Natural killer cell treated with Interleukin-12 subunit alpha and Interleukin-12 subunit beta and Interleukin-15 and Interleukin-18, amount 100 ng/mL, for 72 hours (primary cell): ENCODE measurements around the gene MADD. TPM values are rescaled to one million over a fixed set of nuclear protein-coding genes. Genes with fewer than 3 reads are reported as not detected.

Experiments
- ATAC-seq, 2 donors: fragments of 150-1000 bp; cut with Tn5 transposase in 1 of 2; sonication (Bioruptor Pico), chemical (Tn5 transposase) in 1 of 2; 2 replicates each; pipeline ENCODE4 v1.10.0; 2021
- DNase-seq: peaks from one replicate; pipeline ENCODE4 v3.0.0; 2022; ENCODE audit warnings: low spot score
- H3K27ac Mint-ChIP-seq, 2 donors: 1 replicate in 1 of 2; 2 replicates in 1 of 2; pipeline ENCODE4 v1.8.0; 2022; ENCODE audit warnings: mixed read lengths in 2 of 2, mild to moderate bottlenecking in 1 of 2, moderate library complexity in 1 of 2
- H3K27me3 Mint-ChIP-seq, 2 donors: 1 replicate in 1 of 2; 2 replicates in 1 of 2; pipeline ENCODE4 v1.8.0; 2022; ENCODE audit warnings: mixed read lengths in 2 of 2
- H3K36me3 Mint-ChIP-seq: one replicate; pipeline ENCODE4 v1.8.0; 2022; ENCODE audit warnings: mixed read lengths
- H3K4me1 Mint-ChIP-seq, 2 donors: 1 replicate in 1 of 2; 2 replicates in 1 of 2; pipeline ENCODE4 v1.8.0; 2022; ENCODE audit warnings: low read depth in 2 of 2, mixed read lengths in 2 of 2, mild to moderate bottlenecking in 1 of 2
- H3K4me3 Mint-ChIP-seq: one replicate; pipeline ENCODE4 v1.8.0; 2022; ENCODE audit warnings: mixed read lengths
- H3K9me3 Mint-ChIP-seq: 2 replicates; pipeline ENCODE4 v1.8.0; 2022; ENCODE audit warnings: mixed read lengths
- total RNA-seq, 2 donors: library from RNA; stranded (reverse); gene quantifications; one replicate each; pipeline ENCODE4 v1.2.3, GENCODE V29; 2022

The MADD gene
- total RNA-seq, 2 donors from 2014 or later: 94.1 to 120 TPM

DNA sequence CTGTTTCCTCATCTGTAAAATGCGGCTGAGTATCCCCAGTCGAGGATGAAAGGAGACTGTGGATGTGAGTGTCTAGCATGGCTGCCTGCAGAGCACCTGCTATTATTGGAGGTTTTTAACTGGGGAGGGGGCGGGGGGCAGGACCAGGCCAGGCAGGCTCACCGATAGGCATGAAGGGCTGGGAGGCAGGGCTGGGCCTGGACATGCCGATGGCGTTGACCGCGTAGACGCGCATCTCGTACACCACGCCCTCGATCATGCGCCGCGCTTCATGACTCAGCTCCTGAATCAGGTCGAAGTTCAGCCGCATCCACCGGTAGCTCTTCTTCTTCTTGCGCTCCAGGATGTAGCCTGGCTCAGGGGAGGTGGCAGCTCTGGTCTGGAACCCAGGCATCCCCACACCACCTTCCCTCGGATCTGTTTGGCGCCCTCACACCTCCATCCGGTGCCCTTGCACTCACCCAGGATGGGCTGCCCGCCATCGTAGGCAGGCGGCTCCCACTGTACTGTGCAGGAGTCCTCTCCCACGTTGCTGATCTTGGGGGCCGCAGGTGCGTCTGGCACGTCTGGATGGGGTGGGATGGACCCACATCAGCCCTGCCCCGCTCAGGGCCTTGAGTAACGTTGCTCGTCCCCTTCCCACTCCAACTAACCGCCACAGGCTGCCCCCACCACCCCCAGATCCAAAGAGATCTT lies 67.4 kb downstream of the MADD start:
- ATAC-seq: no peak
- Mint-ChIP-seq H3K36me3 (no peaks in the 10 kb centered on the region), H3K9me3 (no peaks in the 10 kb centered on the region)

DNA sequence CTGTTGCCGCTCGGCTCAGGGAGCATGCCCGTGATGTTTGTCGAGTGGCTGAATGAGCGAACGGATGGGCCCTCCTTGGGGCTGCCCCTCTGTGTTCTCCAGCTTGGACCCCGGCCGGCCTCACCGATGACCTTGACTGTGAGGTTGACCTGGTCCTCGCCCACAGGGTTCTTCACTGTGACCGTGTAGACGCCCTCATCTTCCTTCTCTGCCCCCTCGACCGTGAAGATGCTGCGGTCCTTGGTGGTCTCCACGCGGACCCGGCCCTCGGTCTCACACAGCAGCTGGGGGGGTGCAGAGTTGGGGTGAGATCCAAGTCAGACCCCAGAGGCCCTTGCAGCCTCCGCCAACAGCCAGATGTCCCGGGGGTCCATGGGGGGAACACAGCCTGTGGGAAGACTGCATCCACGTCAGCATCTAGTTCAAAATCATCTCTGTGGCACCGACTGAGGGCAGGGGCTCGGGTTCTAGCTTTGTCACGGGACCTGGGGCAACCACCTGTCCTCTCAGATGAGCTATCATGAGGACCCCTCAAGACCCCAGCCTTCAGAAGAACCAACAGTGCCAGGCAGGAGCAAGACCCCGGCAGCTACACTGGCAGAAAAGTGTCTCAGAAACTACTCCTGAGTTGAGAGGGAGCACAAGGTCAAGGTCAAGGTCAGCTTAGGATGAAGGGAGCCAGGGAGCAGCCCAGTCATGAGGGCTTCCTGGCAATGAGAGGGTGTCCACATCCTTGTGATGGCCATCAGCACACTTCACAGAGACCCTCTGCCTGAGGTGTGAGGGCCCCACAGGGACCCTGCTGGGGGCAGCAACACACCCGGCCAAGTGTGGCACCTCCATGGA lies 68.7 kb downstream of the MADD start:
- Mint-ChIP-seq H3K9me3 (no peaks in the 10 kb centered on the region), H3K36me3 (no peaks in the 10 kb centered on the region), H3K4me3 (no peak overlapping the region), H3K27me3 (peaks cover 0 to under 1% of the 10 kb centered on the region in 2 donors), H3K27ac (no peak overlapping the region), H3K4me1 (peaks cover 0 to 2% of the 10 kb centered on the region in 2 donors)
- no peak for ATAC-seq
- DNase-seq: peak; percentile 57

More for the DNA sequence above, 67.4 kb downstream of the MADD start:
- Mint-ChIP-seq H3K4me1 (no peaks in the 10 kb centered on the region), H3K4me3 (no peak overlapping the region), H3K27ac (peak overlapping the region in 1 of 2 donors; percentile 47), H3K27me3 (no peaks in the 10 kb centered on the region)
- no peak for DNase-seq

DNA sequence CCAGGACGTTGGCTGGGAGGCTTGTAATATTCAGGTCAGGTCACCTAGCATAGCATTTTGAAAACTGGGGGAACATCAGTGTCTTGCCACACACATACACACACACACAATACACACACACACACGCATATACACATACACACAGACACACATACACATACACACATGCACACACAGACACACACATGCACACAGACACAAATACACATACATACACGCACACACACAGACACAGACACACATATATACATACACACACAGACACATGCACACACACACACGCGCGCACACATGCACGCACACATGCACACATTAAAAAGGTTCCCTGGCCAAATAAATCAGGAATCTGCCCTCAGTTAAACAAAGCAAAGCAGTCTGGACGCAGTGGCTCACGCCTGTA lies 70.1 kb downstream of the MADD start:
- no peaks in the 10 kb centered on the region for H3K36me3 Mint-ChIP-seq
- H3K4me1 Mint-ChIP-seq: peaks cover 0 to 3% of the 10 kb centered on the region in 2 donors
- no peak overlapping the region for H3K4me3 Mint-ChIP-seq
- H3K27me3 Mint-ChIP-seq: peaks cover 0 to 2% of the 10 kb centered on the region in 2 donors
- H3K9me3 Mint-ChIP-seq: no peaks in the 10 kb centered on the region
- ATAC-seq (no peak), DNase-seq (no peak)
- no peak overlapping the region for H3K27ac Mint-ChIP-seq

DNA sequence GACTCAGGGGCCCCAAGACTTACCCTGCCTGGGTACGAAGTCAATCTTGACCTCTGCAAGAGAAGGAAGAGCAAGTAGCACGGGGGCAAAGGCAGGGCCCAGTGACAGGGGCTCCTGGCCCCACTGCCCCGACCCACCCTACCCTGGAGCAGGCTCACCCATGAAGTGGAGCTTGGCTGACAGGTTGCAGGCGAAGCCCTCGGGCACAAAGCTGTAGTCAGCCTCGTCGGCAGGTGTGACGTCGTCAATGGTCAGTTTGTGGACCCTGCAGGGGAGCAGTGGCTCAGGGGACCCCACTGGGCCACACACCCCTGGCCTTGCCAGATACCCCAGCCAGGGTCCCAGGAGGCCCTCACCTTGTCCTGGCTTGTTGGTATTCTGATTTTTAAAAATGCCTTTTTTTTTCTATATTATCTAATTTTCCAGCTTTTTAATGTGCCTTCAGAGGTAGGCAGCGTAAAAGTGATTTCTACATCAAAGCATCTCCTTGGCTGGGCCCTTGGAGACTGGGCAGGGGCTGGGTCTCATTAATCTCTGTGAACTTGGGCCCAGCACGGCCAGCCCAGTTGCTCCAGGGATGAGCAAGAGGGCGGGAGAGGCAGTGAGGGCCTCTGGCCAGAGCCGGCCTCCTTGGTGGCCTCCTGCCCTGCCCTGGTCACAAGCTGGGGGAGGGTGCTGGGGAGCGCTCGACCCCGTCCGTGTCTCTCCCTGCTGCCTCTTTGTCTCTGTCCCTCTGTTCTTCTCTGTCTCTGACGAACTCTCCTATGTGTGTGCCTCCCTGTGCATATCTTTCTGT lies 71.2 kb downstream of the MADD start:
- no peak overlapping the region for H3K27ac Mint-ChIP-seq
- H3K27me3 Mint-ChIP-seq: peaks cover 0 to 2% of the 10 kb centered on the region in 2 donors
- DNase-seq (no peak), ATAC-seq (no peak)
- H3K36me3 Mint-ChIP-seq: no peaks in the 10 kb centered on the region
- H3K4me1 Mint-ChIP-seq: peaks cover 0 to 3% of the 10 kb centered on the region in 2 donors
- no peak overlapping the region for H3K4me3 Mint-ChIP-seq
- no peaks in the 10 kb centered on the region for H3K9me3 Mint-ChIP-seq

DNA sequence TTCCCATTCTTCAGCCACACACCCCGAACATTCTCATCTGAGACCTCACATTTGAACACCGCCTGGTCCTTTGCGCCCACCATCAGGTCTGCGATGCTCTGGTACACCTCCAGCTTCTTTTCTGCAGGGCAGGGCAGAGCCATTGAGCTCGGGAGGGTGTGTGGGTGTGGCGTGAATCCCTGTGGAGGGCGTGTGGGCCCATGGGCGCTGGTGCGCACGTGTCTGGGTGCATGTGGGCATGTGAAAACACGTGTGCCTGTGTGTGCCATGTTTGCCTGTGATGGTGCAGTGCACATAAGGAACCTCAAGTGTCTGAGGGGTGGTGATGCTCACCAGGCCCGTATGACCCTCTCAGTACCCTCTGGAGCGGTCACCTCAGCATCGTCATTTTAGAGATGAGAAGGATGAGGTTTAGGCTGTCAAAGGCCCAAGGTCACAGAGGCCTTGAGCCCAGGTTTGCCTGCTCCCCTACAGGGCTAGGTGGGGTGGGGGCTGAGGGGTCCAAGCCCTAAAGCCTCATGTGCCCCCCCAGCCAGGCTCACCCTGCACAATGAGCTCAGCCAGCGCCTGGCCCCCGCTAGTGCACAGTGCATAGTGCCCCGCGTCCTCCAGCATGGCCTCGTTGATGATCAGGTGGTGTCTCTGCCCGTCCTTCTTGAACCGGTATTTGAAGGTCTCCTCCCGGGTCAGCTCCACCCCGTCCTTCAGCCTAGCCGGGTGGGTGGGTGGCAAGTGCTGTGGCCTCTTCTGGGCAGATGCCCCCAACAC lies 72.3 kb downstream of the MADD start:
- H3K27ac Mint-ChIP-seq: no peak overlapping the region

DNA sequence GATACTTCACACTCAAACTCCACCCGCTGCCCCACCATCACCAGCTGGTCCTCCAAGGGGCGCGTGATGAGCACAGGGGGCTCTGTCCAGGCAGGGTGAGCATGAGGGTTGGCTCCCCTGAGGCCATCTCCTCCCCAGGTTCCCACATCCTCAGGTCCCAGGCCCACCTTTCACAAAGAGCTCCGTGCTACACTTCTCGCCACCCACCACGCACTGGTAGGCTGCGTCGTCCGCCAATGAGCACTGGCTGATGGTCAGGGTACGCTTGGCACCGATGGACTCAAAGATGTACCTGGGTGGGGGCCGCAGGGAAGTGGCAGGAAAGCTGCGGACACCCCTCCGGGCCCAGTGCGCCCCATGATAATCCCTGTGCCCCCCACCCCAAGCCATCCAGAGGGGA lies 72.9 kb downstream of the MADD start:
- Mint-ChIP-seq H3K36me3 (no peaks in the 10 kb centered on the region), H3K4me1 (peaks cover 0 to 3% of the 10 kb centered on the region in 2 donors), H3K4me3 (no peak overlapping the region), H3K9me3 (no peaks in the 10 kb centered on the region), H3K27ac (no peak overlapping the region), H3K27me3 (peaks cover 0 to 2% of the 10 kb centered on the region in 2 donors)
- ATAC-seq (no peak), DNase-seq (no peak)

More for the DNA sequence above, 72.3 kb downstream of the MADD start:
- Mint-ChIP-seq H3K36me3 (no peaks in the 10 kb centered on the region), H3K9me3 (no peaks in the 10 kb centered on the region), H3K4me3 (no peak overlapping the region), H3K4me1 (peaks cover 0 to 3% of the 10 kb centered on the region in 2 donors), H3K27me3 (peaks cover 0 to 2% of the 10 kb centered on the region in 2 donors)
- ATAC-seq (no peak), DNase-seq (no peak)

DNA sequence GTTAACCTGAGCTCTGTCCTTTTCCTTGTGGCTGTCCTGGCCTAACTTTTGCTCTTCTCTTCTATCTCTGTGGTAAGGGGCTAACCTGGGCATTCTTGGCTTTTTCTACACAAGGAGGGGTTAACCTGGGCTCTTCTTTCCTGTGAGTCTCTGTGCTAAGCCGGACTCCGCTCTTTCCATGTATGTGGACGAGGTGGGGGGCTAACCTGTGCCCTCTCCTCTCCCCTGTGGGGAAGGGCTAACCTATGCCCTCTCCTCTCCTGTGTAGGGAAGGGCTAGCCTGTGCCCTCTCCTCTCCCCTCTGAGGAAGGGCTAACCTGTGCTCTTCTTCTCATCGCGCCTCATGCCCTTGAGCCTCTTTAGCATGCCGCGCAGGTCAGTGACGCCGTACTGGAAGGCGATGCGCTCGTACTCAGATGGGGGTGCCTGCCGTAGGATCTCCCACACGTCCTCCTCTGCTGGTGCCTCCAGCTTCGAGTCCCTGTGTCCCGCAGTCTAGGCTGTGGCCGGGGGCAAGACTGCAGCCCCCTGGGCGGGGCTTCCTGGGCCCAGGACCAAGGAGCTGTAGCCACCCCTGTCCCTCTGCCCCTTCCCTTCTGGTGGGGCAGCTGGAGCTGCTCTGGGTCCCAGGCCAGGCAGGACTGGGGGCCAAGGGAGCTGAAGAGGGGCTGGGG lies 76.1 kb downstream of the MADD start:
- H3K27me3 Mint-ChIP-seq: peaks cover 0 to 2% of the 10 kb centered on the region in 2 donors
- no peak overlapping the region for H3K4me3 Mint-ChIP-seq
- DNase-seq (no peak), ATAC-seq (no peak)
- peaks cover 0 to 3% of the 10 kb centered on the region in 2 donors for H3K4me1 Mint-ChIP-seq
- no peak overlapping the region for H3K27ac Mint-ChIP-seq
- H3K36me3 Mint-ChIP-seq: no peaks in the 10 kb centered on the region
- H3K9me3 Mint-ChIP-seq: no peaks in the 10 kb centered on the region

DNA sequence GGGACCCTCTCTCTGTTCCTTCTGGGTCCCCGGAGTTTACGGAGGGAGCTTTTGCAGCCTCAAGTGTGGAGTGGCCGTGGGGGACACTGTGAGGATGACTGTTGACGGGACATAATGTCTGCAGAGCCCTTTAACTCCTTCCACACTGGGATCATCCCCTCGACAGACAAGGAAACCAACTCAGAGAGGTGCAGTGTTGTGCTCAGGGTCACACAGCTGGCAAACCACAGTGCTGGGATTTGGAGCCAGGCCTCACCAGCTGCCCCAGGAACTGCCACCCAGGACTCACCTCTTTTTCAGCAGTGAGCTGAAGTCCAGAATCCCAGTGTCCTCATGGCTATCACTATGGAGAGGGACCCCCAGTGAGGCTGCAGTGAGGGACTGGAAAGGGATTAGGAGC lies 77.2 kb downstream of the MADD start:
- peaks cover 0 to 3% of the 10 kb centered on the region in 2 donors for H3K4me1 Mint-ChIP-seq
- peaks cover 0 to 2% of the 10 kb centered on the region in 2 donors for H3K27me3 Mint-ChIP-seq
- no peaks in the 10 kb centered on the region for H3K9me3 Mint-ChIP-seq
- ATAC-seq: no peak
- no peak overlapping the region for H3K4me3 Mint-ChIP-seq
- no peak for DNase-seq
- no peak overlapping the region for H3K27ac Mint-ChIP-seq
- no peaks in the 10 kb centered on the region for H3K36me3 Mint-ChIP-seq

DNA sequence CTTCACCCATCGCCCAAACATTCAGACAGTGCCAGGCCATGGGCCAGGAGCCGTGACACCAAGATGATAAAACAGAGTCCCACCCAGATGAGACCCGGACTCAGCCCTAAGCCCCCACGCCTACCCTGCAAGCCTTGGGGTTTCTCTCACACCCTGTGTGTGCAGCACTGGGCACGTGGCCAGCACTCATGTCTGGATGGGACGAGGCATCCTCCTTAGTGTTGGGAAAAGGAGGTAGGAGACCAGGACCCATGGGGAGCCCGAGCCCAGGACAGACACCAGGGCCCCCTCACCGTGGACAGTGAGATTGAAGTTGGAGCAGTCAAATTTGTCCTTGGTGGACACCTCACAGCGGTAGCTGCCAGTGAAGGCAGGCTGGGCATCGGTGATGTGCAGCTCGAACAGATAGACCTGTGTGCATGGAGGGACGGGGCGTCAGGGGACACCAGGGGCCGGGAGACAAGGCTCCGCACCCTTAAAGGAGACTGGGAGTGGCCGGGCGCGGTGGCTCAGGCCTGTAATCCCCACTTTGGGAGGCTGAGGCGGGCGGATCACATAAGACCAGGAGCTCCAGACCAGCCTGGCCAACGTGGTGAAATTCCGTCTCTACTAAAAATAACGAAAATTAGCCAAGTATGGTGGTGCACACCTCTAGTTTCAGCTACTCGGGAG lies 78.3 kb downstream of the MADD start:
- Mint-ChIP-seq H3K36me3 (no peaks in the 10 kb centered on the region), H3K4me1 (peaks cover 0 to 3% of the 10 kb centered on the region in 2 donors), H3K4me3 (no peak overlapping the region), H3K27ac (no peak overlapping the region), H3K27me3 (peaks cover 0 to 2% of the 10 kb centered on the region in 2 donors), H3K9me3 (no peaks in the 10 kb centered on the region)
- no peak for DNase-seq
- ATAC-seq: no peak

DNA sequence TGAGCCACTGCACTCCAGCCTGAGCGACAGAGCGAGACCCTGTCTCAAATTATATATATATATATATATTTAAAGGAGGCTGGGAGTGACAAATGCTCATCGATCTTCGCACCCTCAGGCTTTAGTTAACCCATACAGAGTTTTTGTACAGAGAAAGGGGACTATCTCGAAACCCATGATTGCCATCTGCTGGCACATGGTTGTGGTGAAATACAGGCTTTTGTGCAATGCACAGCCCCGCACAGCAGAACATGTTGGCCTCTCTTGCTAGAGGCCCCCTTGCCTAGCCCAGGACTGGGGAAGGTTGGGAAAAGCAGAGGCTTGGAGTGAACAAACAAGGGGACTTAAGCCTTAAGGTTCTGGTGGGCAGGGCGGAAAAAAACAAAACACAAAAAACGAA lies 78.9 kb downstream of the MADD start:
- H3K27ac Mint-ChIP-seq: no peak overlapping the region
- H3K9me3 Mint-ChIP-seq: no peaks in the 10 kb centered on the region
- H3K4me1 Mint-ChIP-seq: no peaks in the 10 kb centered on the region
- no peaks in the 10 kb centered on the region for H3K27me3 Mint-ChIP-seq
- DNase-seq (no peak), ATAC-seq (no peak)
- H3K36me3 Mint-ChIP-seq: no peaks in the 10 kb centered on the region
- no peak overlapping the region for H3K4me3 Mint-ChIP-seq

DNA sequence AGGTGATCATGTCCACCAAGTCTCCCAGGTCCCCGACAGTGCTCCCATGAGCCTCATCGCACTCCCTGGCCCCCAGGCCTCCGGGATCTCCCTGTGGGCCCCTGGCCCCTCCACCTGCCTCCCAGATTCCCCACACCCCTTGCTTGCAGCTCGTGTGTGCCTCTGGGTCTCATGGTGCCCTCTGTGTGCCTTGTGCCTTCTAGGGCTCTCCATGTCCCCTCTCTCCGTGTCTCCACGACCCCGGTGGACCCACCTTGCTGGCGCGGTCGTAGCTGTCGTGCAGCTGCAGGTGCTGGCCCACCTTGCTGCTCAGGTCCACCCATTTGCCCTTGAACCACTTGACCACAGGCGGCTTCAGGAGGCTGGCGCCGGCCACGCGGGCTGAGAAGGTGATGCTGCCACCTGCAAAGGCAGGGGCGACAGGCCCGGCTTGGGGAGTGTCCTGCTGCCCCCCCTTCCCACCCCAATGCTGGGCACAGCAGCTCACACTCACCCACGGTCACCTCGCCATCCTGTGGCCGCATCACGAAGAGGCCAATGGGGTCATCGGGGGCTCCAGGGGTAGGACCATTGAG lies 79.7 kb downstream of the MADD start:
- Mint-ChIP-seq H3K27ac (no peak overlapping the region), H3K9me3 (no peaks in the 10 kb centered on the region), H3K27me3 (no peaks in the 10 kb centered on the region), H3K36me3 (no peaks in the 10 kb centered on the region), H3K4me3 (no peak overlapping the region), H3K4me1 (no peaks in the 10 kb centered on the region)
- DNase-seq: no peak
- ATAC-seq: no peak

DNA sequence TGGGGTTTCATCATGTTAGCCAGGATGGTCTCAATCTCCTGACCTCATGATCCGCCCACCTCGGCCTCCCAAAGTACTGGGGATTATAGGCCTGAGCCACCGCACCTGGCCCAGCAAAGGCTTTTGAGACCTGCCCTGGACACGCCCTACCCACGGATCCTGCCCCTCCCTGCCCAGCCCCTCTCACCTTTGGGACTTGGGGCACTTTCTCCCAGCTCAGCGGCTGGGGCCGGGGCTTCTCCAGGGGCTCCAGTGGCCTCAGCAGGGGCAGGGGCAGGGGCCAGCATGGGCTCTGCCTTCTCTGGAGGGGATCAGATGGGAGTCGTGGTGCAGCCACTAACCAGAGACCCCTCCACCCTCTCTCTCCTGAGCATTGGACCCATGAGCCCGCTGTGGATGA lies 80.4 kb downstream of the MADD start:
- Mint-ChIP-seq H3K4me3 (no peak overlapping the region), H3K36me3 (no peaks in the 10 kb centered on the region), H3K9me3 (no peaks in the 10 kb centered on the region), H3K27me3 (no peaks in the 10 kb centered on the region), H3K27ac (no peak overlapping the region), H3K4me1 (no peaks in the 10 kb centered on the region)
- ATAC-seq (no peak), DNase-seq (no peak)
